ENCODE results near the gene FBXO33. TPM values are rescaled to one million over a fixed set of nuclear protein-coding genes. Genes with fewer than 3 reads are reported as not detected.

FBXO33 gene
- total RNA-seq, 1 experiment from 2014 or later, result 6.6 TPM

GRCh38 chr14:39416072-39416471 lies 16.2 kb downstream of the FBXO33 start:
- Histone ChIP-seq H3K27ac (ENCODE audit: low read length) (no peak overlapping the region), H3K4me3 (ENCODE audit: low read depth in 2 of 2, low read length in 2 of 2) (no peak overlapping the region), H3K27me3 (ENCODE audit: control insufficient read depth, insufficient read depth, low read length) (no peaks in the 10 kb centered on the region), H3K4me1 (ENCODE audit: control insufficient read depth, insufficient read depth, low read length) (no peaks in the 10 kb centered on the region), H3K36me3 (ENCODE audit: control insufficient read depth, insufficient read depth, low read length) (no peaks in the 10 kb centered on the region), H3K9me3 (ENCODE audit: control insufficient read depth, insufficient read depth, low read depth, low read length) (peaks cover 8% of the 10 kb centered on the region)
- DNase-seq (ENCODE audit: low read depth, low spot score) (no peak), ATAC-seq (no peak)
- CTCF ChIA-PET, result no interaction called here
- TF ChIP-seq TCF7L2 (IDR thresholded peaks at IDR 0.05; ENCODE audit: low read depth, low read length) (no peak), POLR2AphosphoS5 (IDR thresholded peaks at IDR 0.05; ENCODE audit: low read depth, low read length) (no peak), CTCF (IDR thresholded peaks at IDR 0.05) (no peak), REST (IDR thresholded peaks at IDR 0.05; ENCODE audit: insufficient read depth in 1 of 2, low read depth in 2 of 2, low read length in 1 of 2) (no peak), SIN3A (IDR thresholded peaks at IDR 0.05; ENCODE audit: borderline replicate concordance, insufficient read depth, low read depth, low read length) (no peak)
- in situ Hi-C loops (cut with HindIII; ENCODE audit: low pct_unique_long_range_greater_than_20kb, low sequenced_read_pairs), result no loop called here
- BruUV-seq (replicated peaks), result no TSS peak
- POLR2A ChIA-PET, result interaction anchor here (0.7 kb wide), 1 partner anchor 11 kb away, joined by 4 read pairs; no protein-coding TSS in a partner anchor
- intact Hi-C loops (cut with micrococcal nuclease; ENCODE audit: unreplicated experiment), result no loop called here

- CTCF ChIA-PET, result interaction anchor here (0.7 kb wide), 1 partner anchor 20 kb away, joined by 3 read pairs; no protein-coding TSS in a partner anchor
- intact Hi-C loops (cut with micrococcal nuclease; ENCODE audit: unreplicated experiment), result no loop called here
- H3K27me3 ChIP-seq (ENCODE audit: control insufficient read depth, insufficient read depth, low read length), result no peaks in the 10 kb centered on the region
- TF ChIP-seq TCF7L2 (IDR thresholded peaks at IDR 0.05; ENCODE audit: low read depth, low read length), result no peak
- TF ChIP-seq REST (IDR thresholded peaks at IDR 0.05; ENCODE audit: insufficient read depth in 1 of 2, low read depth in 2 of 2, low read length in 1 of 2), result no peak
- TF ChIP-seq SIN3A (IDR thresholded peaks at IDR 0.05; ENCODE audit: borderline replicate concordance, insufficient read depth, low read depth, low read length), result no peak
- no peak for TF ChIP-seq CTCF (IDR thresholded peaks at IDR 0.05)
- no peak for TF ChIP-seq POLR2AphosphoS5 (IDR thresholded peaks at IDR 0.05; ENCODE audit: low read depth, low read length)
- H3K27ac ChIP-seq (ENCODE audit: low read length), result no peak overlapping the region
- H3K9me3 ChIP-seq (ENCODE audit: control insufficient read depth, insufficient read depth, low read depth, low read length), result no peaks in the 10 kb centered on the region
- POLR2A ChIA-PET, result no interaction called here
- DNase-seq (ENCODE audit: low read depth, low spot score), result no peak
- H3K4me3 ChIP-seq (ENCODE audit: low read depth in 2 of 2, low read length in 2 of 2), result no peak overlapping the region
- H3K36me3 ChIP-seq (ENCODE audit: control insufficient read depth, insufficient read depth, low read length), result no peaks in the 10 kb centered on the region
- ATAC-seq, result no peak
- H3K4me1 ChIP-seq (ENCODE audit: control insufficient read depth, insufficient read depth, low read length), result no peaks in the 10 kb centered on the region
- no TSS peak for BruUV-seq (replicated peaks)
- in situ Hi-C loops (cut with HindIII; ENCODE audit: low pct_unique_long_range_greater_than_20kb, low sequenced_read_pairs), result no loop called here
These were observed 25.7 kb downstream of the FBXO33 start for GRCh38 chr14:39406560-39406959.
